Measurements from ENCODE around the gene TMEM54.

DNA sequence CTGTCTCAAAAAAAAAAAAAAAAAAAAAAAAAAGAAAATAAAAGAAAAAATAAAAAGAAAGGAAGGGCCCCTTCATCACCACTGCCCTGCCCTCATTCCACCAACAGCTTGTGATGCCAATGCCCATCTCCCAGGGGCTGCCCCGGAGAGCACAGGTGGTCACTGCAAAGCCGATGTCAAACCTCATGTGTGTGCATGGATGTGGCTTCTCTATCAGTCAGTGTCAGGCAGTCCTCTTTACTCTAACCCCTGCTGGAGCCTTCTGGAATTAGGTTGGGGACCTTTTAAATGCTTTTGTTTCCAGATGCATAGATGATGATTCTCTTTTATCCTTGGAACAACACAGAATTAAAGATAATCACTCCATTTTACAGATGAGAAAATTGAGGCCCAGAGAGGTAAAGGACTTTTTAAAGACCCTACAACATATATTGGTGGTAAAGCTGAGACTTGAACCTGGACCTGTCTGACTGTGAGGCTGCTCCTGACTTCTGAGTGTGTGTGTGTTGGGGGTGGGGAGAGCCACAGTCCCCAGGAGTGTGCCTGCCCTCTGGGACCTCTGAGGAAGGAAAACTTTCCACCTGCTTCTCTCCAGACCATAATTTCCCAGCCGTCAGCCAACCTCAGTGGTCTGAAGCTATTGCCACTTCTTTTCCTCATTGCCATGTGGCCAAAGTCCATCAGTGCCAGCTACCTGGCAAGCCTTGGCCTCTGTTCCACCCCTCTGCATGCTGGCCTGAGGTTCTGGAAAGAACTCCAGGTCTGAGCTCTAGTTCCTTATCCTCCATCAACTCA lies 3.0 kb upstream of the TMEM54 start:
- TF ChIP-seq GATA2 (IDR thresholded peaks at IDR 0.05; ENCODE audit: low read depth, low read length) (no peak), GATA3 (IDR thresholded peaks at IDR 0.05; ENCODE audit: low read depth, low read length) (no peak)

Data from SH-SY5Y (cell line).